HL-60/S4 (cell line): Measurements from ENCODE around the gene RBFOX2.
"Not testable (repeated sequence)": the region's sequence is repeated elsewhere in the genome, so short reads cannot be mapped to it uniquely, and the experiment has no call there.

Source experiments
- in situ Hi-C: fragments of 300-500 bp; cut with MboI; formaldehyde crosslinking; loops from 2 replicates; pipeline ENCODE4 v1.14.3; 2022; ENCODE audit warnings: low sequenced_read_pairs

Gene RBFOX2

GRCh38 chr22:35838855-35839576 is 189.6 kb downstream of the RBFOX2 start:
- in situ Hi-C loops: no loop called here

- in situ Hi-C loops: no loop called here
These were observed 191.4 kb downstream of the RBFOX2 start for GRCh38 chr22:35837101-35837727.

- in situ Hi-C loops: no loop called here
These were observed 192.5 kb downstream of the RBFOX2 start for GRCh38 chr22:35835998-35836691.

GRCh38 chr22:35835267-35835997 is 193.2 kb downstream of the RBFOX2 start:
- in situ Hi-C loops: no loop called here

- in situ Hi-C loops: no loop called here
These were observed 194.6 kb downstream of the RBFOX2 start for GRCh38 chr22:35834061-35834460.

GRCh38 chr22:35830305-35830704 is 198.3 kb downstream of the RBFOX2 start:
- in situ Hi-C loops: no loop called here

- in situ Hi-C loops: no loop called here
These were observed 204.4 kb downstream of the RBFOX2 start for GRCh38 chr22:35824256-35824655.

GRCh38 chr22:35821654-35822053 is 207.0 kb downstream of the RBFOX2 start:
- in situ Hi-C loops: no loop called here

GRCh38 chr22:35819421-35819820 is 209.2 kb downstream of the RBFOX2 start:
- in situ Hi-C loops: no loop called here

- in situ Hi-C loops: no loop called here
These were observed 209.7 kb downstream of the RBFOX2 start for GRCh38 chr22:35818897-35819296.

GRCh38 chr22:35812600-35812999 is 216.0 kb downstream of the RBFOX2 start:
- in situ Hi-C loops: no loop called here

- in situ Hi-C loops: no loop called here
These were observed 217.0 kb downstream of the RBFOX2 start for GRCh38 chr22:35811670-35812069.

- in situ Hi-C loops: no loop called here
These were observed 218.8 kb downstream of the RBFOX2 start for GRCh38 chr22:35809816-35810215.

GRCh38 chr22:35808377-35808776 is 220.2 kb downstream of the RBFOX2 start:
- in situ Hi-C loops: no loop called here

GRCh38 chr22:35806668-35807067 is 222.0 kb downstream of the RBFOX2 start:
- in situ Hi-C loops: not testable (repeated sequence)

- in situ Hi-C loops: no loop called here
These were observed 223.2 kb downstream of the RBFOX2 start for GRCh38 chr22:35805466-35805865.

- in situ Hi-C loops: no loop called here
These were observed 224.2 kb downstream of the RBFOX2 start for GRCh38 chr22:35804421-35804820.

GRCh38 chr22:35802885-35803284 is 225.7 kb downstream of the RBFOX2 start:
- in situ Hi-C loops: no loop called here

GRCh38 chr22:35801301-35801700 is 227.3 kb downstream of the RBFOX2 start:
- in situ Hi-C loops: not testable (repeated sequence)

GRCh38 chr22:35799150-35799549 is 229.5 kb downstream of the RBFOX2 start:
- in situ Hi-C loops: no loop called here

- in situ Hi-C loops: no loop called here
These were observed 231.2 kb downstream of the RBFOX2 start for GRCh38 chr22:35797411-35797810.
